ENCODE results near the gene AGTPBP1.

Gene AGTPBP1

DNA sequence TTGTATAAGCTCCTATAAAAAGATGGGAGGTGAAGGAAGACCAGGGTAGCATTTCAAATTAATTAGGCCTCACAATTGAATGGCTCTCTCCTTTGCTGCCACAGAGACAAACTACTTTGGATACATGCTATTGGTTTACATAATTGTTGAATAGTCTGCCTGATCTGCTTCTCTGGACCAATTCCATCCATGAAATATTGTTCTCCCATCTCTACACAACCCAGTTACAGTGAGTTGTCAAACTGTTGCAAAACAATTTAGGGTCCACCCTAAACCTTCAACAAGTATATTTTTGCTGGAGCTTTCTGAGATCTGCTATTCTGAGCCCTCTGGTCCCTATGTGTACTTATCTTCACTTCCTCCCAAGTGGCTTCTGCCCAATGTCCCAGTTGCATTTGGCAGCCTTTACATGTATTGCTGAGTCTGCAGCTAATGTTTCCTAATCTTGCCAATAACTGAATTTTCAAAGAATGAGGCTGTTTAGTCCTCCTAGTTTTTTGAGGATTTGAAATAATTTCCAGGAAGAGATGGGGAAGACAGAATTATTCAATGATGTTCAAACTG lies 38.9 kb downstream of the AGTPBP1 start:
- Histone ChIP-seq H3F3A (ENCODE audit: low read depth) (no peaks in the 10 kb centered on the region), H3K79me2 (ENCODE audit: insufficient read depth, low read length) (0 out of 2 replicates have a peak, but pooled peaks cover 8% of the 10 kb centered on the region), H2AFZ (ENCODE audit: low read length) (no peak overlapping the region), H3K4me3 (ENCODE audit: low read length, poor library complexity, severe bottlenecking) (no peak overlapping the region), H3K9ac (ENCODE audit: low read depth, low read length, poor library complexity, severe bottlenecking) (no peak overlapping the region), H3K9me3 (ENCODE audit: insufficient read depth, low read depth, low read length) (no peaks in the 10 kb centered on the region), H3K9me2 (replicated peaks; ENCODE audit: low read depth, low read length) (no peaks in the 10 kb centered on the region), H4K20me1 (ENCODE audit: insufficient read depth, low read length, poor library complexity, severe bottlenecking) (no peaks in the 10 kb centered on the region), H3K4me2 (ENCODE audit: low read depth, low read length, poor library complexity, severe bottlenecking) (peak overlapping the region; percentile 35), H3K4me1 (ENCODE audit: insufficient read depth, low read length, poor library complexity, severe bottlenecking) (peaks cover 14% of the 10 kb centered on the region), H3K36me3 (ENCODE audit: insufficient read depth, low read length) (no peaks in the 10 kb centered on the region), H3K27me3 (ENCODE audit: insufficient read depth, low read length, poor library complexity, severe bottlenecking) (no peaks in the 10 kb centered on the region)
- no peak for TF ChIP-seq EZH2phosphoT487 (IDR thresholded peaks at IDR 0.05; ENCODE audit: borderline replicate concordance)
- TF ChIP-seq, protein P1, sequence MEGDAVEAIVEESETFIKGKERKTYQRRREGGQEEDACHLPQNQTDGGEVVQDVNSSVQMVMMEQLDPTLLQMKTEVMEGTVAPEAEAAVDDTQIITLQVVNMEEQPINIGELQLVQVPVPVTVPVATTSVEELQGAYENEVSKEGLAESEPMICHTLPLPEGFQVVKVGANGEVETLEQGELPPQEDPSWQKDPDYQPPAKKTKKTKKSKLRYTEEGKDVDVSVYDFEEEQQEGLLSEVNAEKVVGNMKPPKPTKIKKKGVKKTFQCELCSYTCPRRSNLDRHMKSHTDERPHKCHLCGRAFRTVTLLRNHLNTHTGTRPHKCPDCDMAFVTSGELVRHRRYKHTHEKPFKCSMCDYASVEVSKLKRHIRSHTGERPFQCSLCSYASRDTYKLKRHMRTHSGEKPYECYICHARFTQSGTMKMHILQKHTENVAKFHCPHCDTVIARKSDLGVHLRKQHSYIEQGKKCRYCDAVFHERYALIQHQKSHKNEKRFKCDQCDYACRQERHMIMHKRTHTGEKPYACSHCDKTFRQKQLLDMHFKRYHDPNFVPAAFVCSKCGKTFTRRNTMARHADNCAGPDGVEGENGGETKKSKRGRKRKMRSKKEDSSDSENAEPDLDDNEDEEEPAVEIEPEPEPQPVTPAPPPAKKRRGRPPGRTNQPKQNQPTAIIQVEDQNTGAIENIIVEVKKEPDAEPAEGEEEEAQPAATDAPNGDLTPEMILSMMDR (conservative IDR thresholded peaks at IDR 0.05; ENCODE audit: low read length) = no peak

GRCh38 chr9:85702191-85702590 lies 39.6 kb downstream of the AGTPBP1 start:
- Histone ChIP-seq H4K20me1 (ENCODE audit: insufficient read depth, low read length, poor library complexity, severe bottlenecking) (no peaks in the 10 kb centered on the region), H3K4me2 (ENCODE audit: low read depth, low read length, poor library complexity, severe bottlenecking) (peak overlapping the region; percentile 35), H3K4me3 (ENCODE audit: low read length, poor library complexity, severe bottlenecking) (no peak overlapping the region), H3F3A (ENCODE audit: low read depth) (no peaks in the 10 kb centered on the region), H3K4me1 (ENCODE audit: insufficient read depth, low read length, poor library complexity, severe bottlenecking) (peaks cover 14% of the 10 kb centered on the region), H3K9me2 (replicated peaks; ENCODE audit: low read depth, low read length) (no peaks in the 10 kb centered on the region), H2AFZ (ENCODE audit: low read length) (no peak overlapping the region), H3K36me3 (ENCODE audit: insufficient read depth, low read length) (no peaks in the 10 kb centered on the region), H3K9ac (ENCODE audit: low read depth, low read length, poor library complexity, severe bottlenecking) (no peak overlapping the region), H3K9me3 (ENCODE audit: insufficient read depth, low read depth, low read length) (no peaks in the 10 kb centered on the region), H3K79me2 (ENCODE audit: insufficient read depth, low read length) (0 out of 2 replicates have a peak, but pooled peaks cover 8% of the 10 kb centered on the region), H3K27me3 (ENCODE audit: insufficient read depth, low read length, poor library complexity, severe bottlenecking) (no peaks in the 10 kb centered on the region)
- no peak for TF ChIP-seq EZH2phosphoT487 (IDR thresholded peaks at IDR 0.05; ENCODE audit: borderline replicate concordance)
- TF ChIP-seq, protein P1 (conservative IDR thresholded peaks at IDR 0.05; ENCODE audit: low read length) = no peak

GRCh38 chr9:85700330-85700729 lies 41.4 kb downstream of the AGTPBP1 start:
- no peaks in the 10 kb centered on the region for H3K27me3 ChIP-seq (ENCODE audit: insufficient read depth, low read length, poor library complexity, severe bottlenecking)
- no peaks in the 10 kb centered on the region for H3K36me3 ChIP-seq (ENCODE audit: insufficient read depth, low read length)
- H3K9ac ChIP-seq (ENCODE audit: low read depth, low read length, poor library complexity, severe bottlenecking) = no peak overlapping the region
- no peaks in the 10 kb centered on the region for H4K20me1 ChIP-seq (ENCODE audit: insufficient read depth, low read length, poor library complexity, severe bottlenecking)
- H3K79me2 ChIP-seq (ENCODE audit: insufficient read depth, low read length) = 0 out of 2 replicates have a peak, but pooled peaks cover 6% of the 10 kb centered on the region
- TF ChIP-seq, protein P1 (conservative IDR thresholded peaks at IDR 0.05; ENCODE audit: low read length) = no peak
- TF ChIP-seq EZH2phosphoT487 (IDR thresholded peaks at IDR 0.05; ENCODE audit: borderline replicate concordance) = no peak
- peaks cover 14% of the 10 kb centered on the region for H3K4me1 ChIP-seq (ENCODE audit: insufficient read depth, low read length, poor library complexity, severe bottlenecking)
- H3K4me3 ChIP-seq (ENCODE audit: low read length, poor library complexity, severe bottlenecking) = no peak overlapping the region
- H3K9me3 ChIP-seq (ENCODE audit: insufficient read depth, low read depth, low read length) = no peaks in the 10 kb centered on the region
- no peak overlapping the region for H2AFZ ChIP-seq (ENCODE audit: low read length)
- no peak overlapping the region for H3K4me2 ChIP-seq (ENCODE audit: low read depth, low read length, poor library complexity, severe bottlenecking)
- H3K9me2 ChIP-seq (replicated peaks; ENCODE audit: low read depth, low read length) = no peaks in the 10 kb centered on the region
- H3F3A ChIP-seq (ENCODE audit: low read depth) = no peaks in the 10 kb centered on the region

Data from Loucy (cell line).